Psoas muscle (tissue), 8 donors: ENCODE measurements around the gene CKB. TPM values are rescaled to one million over a fixed set of nuclear protein-coding genes. Genes with fewer than 3 reads are reported as not detected.

ENCODE experiments used
- ATAC-seq, 4 donors: fragments of 200-7000 bp; cut with Tn5 transposase; one replicate each; pipeline ENCODE4 v1.9.1; 2020; ENCODE audit warnings: moderate library complexity in 3 of 4, mild to moderate bottlenecking in 2 of 4
- DNase-seq, 2 donors: peaks; one replicate each; pipeline ENCODE4 v3.0.0-alpha.2; 2020
- H3K27ac ChIP-seq: fragments of 200-600 bp; one replicate; pipeline ENCODE4 v1.8.0; 2022
- H3K27me3 ChIP-seq, 3 donors: fragments of 200-600 bp in 1 of 3; one replicate each; pipeline versions ENCODE4 v1.6.1 to v1.8.0; 2013 to 2022; ENCODE audit warnings: low read length in 2 of 3, mild to moderate bottlenecking in 2 of 3, moderate library complexity in 1 of 3; ENCODE audit not compliant: insufficient read depth in 3 of 3
- H3K36me3 ChIP-seq, 2 donors: fragments of 200-600 bp in 1 of 2; one replicate each; pipeline versions ENCODE4 v1.6.1 to v1.8.0; 2013 to 2022; ENCODE audit warnings: low read depth in 1 of 2, mild to moderate bottlenecking in 1 of 2, moderate library complexity in 1 of 2; ENCODE audit not compliant: insufficient read depth in 1 of 2
- H3K4me1 ChIP-seq: fragments of 200-600 bp; one replicate; pipeline ENCODE4 v1.8.0; 2022
- H3K4me3 ChIP-seq: fragments of 200-600 bp; one replicate; pipeline ENCODE4 v1.8.0; 2022; ENCODE audit warnings: mild to moderate bottlenecking
- H3K9me3 ChIP-seq: fragments of 200-600 bp; one replicate; pipeline ENCODE4 v1.8.0; 2022
- CTCF ChIP-seq: fragments of 200-600 bp; IDR thresholded peaks from one replicate; pipeline ENCODE4 v1.8.0; 2022; ENCODE audit warnings: antibody characterized with exemption
- WGBS, 3 donors: extraction: QIAGEN DNeasy Blood & Tissue Kit; methylation state at CpG; one replicate each; pipeline versions ENCODE4 v1.1.6 to v1.1.7; 2013; 5-methylcytosine and 5-hydroxymethylcytosine counted together
- intact Hi-C, 2 donors: fragments of 100-400 bp; cut with DNase I; formaldehyde crosslinking; loops; one replicate each; pipeline versions ENCODE4 v1.11.0 to v1.14.2; 2022
- polyA plus RNA-seq, 3 donors: library from polyadenylated mRNA; stranded (reverse); fragments of 200-250 nt; gene quantifications; one replicate each; pipeline ENCODE4 v1.2.3, GENCODE V29; 2013
- total RNA-seq, 4 donors: library from RNA; stranded (reverse); fragmentation: NEBNext Ultra II Directional in 2 of 4; extraction: Animal tissue kit (Norgen Biotek cat#: 25700) in 2 of 4; gene quantifications; one replicate each; pipeline versions ENCODE4 v1.2.1 to v1.2.4, GENCODE V29; 2021 to 2023
- donor health status: healthy with polysubstance abuse.
- donor health status: DM: no; HTN: no; CAD: no; lungs with moderate emphysema.
- donor health status: Bipolar disorder and iron deficiency.
- donor health status: healthy.
- donor health status: DM: yes; HTN: yes; CAD: no.
- donor health status: DM: no; HTN: no; CAD: no.
- donor health status: DM: no; HTN: no; CAD: no.
- donor health status: DM: yes; HTN: yes; CAD: no.

CKB gene
- total and polyA plus RNA-seq, 7 donors: 19.5 to 383 (median 44.9) TPM

- Histone ChIP-seq H3K4me3 (no peak overlapping the region), H3K27me3 (no peaks in the 10 kb centered on the region), H3K27ac (no peak overlapping the region), H3K36me3 (no peaks in the 10 kb centered on the region), H3K4me1 (peaks cover 56% of the 10 kb centered on the region), H3K9me3 (no peaks in the 10 kb centered on the region)
- WGBS, 3 donors: 55 to 56% (median 55%) methylated on average over 26 to 33 of the region's 33 CpGs
- intact Hi-C loops: loop anchor here in 1 of 2 donors (10.0 kb wide), 1 partner anchor 47 kb away; no protein-coding TSS in a partner anchor
- DNase-seq (peak; percentile 22 to 57), ATAC-seq (no peak)
- no peak for TF ChIP-seq CTCF
These were observed 19.3 kb upstream of the CKB start for GRCh38 chr14:103541709-103542604.

GRCh38 chr14:103540821-103541708, 18.4 kb upstream of the CKB start:
- H3K27ac ChIP-seq: peak overlapping the region; percentile 58
- intact Hi-C loops: loop anchor here in 1 of 2 donors (10.0 kb wide), 1 partner anchor 46 kb away; no protein-coding TSS in a partner anchor
- no peak for TF ChIP-seq CTCF
- H3K36me3 ChIP-seq: no peaks in the 10 kb centered on the region
- WGBS, 3 donors: 55 to 66% (median 59%) methylated on average over 7 to 17 of the region's 17 CpGs
- no peaks in the 10 kb centered on the region for H3K9me3 ChIP-seq
- H3K4me1 ChIP-seq: peaks cover 56% of the 10 kb centered on the region
- ATAC-seq: no peak
- H3K4me3 ChIP-seq: no peak overlapping the region
- no peaks in the 10 kb centered on the region for H3K27me3 ChIP-seq
- peak; percentile 24 to 56 for DNase-seq

DNA sequence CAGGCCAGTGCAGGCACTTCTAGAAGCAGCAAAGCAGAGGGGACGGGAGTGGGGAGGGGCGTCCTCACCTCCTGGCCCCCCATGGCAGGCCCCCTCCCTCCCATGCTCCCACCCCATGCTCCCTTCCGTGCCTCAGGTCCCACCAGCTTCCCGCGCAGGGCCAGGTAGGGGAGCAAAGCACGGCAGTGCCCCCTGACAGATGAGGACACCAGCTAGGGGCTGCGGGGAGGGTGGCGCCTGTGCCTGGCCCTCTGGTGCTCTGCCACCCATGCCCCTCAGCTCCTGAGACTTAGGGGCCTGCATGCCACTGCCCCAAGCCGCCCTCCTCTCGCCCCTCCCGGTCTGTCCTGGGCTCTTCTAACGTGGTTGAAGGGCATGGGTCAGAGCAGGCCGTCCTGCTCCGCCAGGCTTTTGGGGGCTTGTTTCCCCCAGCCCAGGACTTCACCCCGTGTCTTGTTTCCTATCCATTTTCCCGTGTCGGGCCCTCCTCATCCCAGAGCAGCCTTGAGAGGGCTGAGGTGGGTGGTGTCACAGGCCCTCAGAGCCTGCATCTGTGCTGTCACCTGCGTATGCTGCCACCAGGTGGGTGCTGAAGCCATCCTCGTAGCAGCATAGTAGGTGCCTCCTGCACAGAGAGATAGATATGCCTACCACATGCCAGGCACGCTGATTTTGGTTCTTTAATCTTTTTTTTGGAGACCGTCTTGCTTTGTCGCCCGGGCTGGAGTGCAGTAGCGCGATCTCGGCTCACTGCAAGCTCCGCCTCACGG, 16.6 kb upstream of the CKB start:
- intact Hi-C loops: no loop called here
- 71 to 73% (median 72%) methylated on average over 28 of the region's 28 CpGs for WGBS, 3 donors
- no peak overlapping the region for H3K4me3 ChIP-seq
- H3K27me3 ChIP-seq: no peaks in the 10 kb centered on the region
- peaks cover 0 to 12% of the 10 kb centered on the region in 2 donors for H3K36me3 ChIP-seq
- no peak for TF ChIP-seq CTCF
- ATAC-seq (peak in 1 of 4 donors; percentile 3), DNase-seq (peak; percentile 23 to 48)
- no peaks in the 10 kb centered on the region for H3K9me3 ChIP-seq
- peaks cover 54% of the 10 kb centered on the region for H3K4me1 ChIP-seq
- H3K27ac ChIP-seq: peak overlapping the region; percentile 63

DNA sequence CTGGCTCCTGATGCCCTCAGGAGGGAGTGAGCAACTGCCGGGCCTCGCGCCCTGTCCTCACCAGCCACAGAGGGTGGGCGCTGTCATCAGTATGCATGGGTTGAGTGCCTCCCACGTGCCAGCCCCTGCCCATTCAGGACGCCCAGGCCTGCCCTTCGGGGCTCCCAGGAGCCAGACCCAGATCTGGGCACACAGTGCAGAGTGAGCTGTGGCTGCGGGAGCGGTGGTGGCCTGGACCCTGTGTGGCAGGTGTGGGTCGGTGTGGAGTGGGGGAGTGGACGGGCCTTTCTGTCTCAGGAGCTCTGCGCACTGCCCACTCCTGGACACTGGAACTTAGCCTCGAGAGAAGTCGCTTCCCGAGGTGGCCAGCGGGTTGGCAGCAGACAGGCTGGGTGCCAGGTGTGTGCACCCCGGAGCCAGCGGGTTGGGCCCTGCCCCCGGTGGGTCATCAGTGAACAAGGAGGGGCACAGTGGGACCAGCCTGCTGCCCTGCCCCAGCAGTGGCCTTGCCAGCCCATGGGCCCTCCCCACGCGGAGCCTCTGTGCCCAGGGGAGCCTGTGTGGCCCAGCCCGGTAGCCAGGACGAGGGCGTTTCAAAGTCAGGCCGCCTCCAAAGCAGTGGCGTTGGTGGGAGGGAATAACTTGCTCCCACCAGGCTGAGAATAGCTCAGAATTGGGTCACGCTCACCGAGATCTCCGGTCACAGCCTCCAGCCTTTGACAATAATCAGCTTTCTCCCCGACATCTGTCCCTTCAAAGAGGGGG, 15.8 kb upstream of the CKB start:
- no peak overlapping the region for H3K4me3 ChIP-seq
- peaks cover 46% of the 10 kb centered on the region for H3K4me1 ChIP-seq
- peak; percentile 50 to 73 for DNase-seq
- intact Hi-C loops: no loop called here
- H3K36me3 ChIP-seq: peaks cover 0 to 19% of the 10 kb centered on the region in 2 donors
- ATAC-seq: peak; percentile 32 to 59 (median 46)
- 26 to 31% (median 26%) methylated on average over 27 to 30 of the region's 30 CpGs for WGBS, 3 donors
- H3K27ac ChIP-seq: peak overlapping the region; percentile 63
- TF ChIP-seq CTCF: no peak
- no peaks in the 10 kb centered on the region for H3K27me3 ChIP-seq
- H3K9me3 ChIP-seq: no peaks in the 10 kb centered on the region
